Cerebellar cortex (tissue), 1 donor: Measurements from ENCODE around the gene SLC16A3.
A peak's percentile ranks its signal among the peaks of the same experiment; 100 is the strongest.

Source experiments
- DNase-seq: peaks from one replicate; pipeline ENCODE4 v3.0.0-alpha.2; 2015; ENCODE audit warnings: low spot score

SLC16A3 gene

GRCh38 chr17:82223517-82223916, 5.3 kb upstream of the SLC16A3 start:
- DNase-seq = no peak

DNA sequence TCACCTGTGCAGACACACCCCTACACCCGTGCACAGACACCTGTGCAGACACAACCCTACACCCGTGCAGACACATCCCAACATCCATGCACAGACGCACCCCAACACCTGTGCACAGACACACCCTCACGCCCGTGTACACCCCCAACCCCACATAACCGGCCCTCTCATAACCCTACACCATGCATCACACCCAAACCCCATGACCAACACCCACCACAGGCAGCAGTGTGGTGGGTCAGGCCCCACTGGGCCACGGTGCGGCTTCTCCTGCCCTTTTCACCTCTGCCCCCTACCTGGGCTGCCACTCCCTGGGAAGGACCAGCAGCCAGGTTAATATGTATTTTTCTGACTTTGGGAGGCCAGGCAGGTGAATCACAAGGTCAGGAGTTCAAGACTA, 4.2 kb upstream of the SLC16A3 start:
- no peak for DNase-seq

DNA sequence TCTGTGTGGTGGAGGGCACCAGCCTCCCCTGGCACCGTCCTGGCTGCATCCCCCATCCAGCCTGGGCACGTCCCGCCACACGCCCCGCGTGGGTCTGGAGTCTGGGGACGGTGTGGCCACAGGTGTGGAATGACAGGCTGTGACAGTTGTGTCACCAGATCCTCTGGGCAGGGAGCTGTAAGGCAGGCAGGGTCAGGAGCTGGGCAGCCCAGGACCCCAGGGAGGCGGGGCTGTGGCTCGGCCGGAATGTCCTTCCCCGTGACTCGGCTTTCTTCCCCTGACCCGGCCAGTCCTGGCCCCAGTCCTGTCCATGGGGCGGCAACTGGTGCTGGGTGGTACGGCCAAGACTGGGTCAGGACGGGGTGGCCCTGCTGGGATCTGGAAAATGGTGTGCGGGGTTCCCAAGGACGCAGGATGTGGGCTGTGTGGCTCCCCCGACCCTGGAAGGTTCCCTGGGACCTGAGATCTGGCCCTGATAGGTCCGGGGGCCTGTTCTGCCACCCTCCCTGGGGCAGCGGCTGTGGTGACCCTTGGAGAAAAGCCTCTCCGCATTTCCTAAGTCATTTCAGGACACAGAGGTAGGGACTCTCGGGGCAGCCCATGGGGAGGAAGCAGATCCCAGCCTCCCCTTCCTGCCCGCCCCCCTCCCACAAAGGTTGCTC, 3.3 kb upstream of the SLC16A3 start:
- DNase-seq = no peak

GRCh38 chr17:82226146-82226808, 2.6 kb upstream of the SLC16A3 start:
- DNase-seq = no peak

DNA sequence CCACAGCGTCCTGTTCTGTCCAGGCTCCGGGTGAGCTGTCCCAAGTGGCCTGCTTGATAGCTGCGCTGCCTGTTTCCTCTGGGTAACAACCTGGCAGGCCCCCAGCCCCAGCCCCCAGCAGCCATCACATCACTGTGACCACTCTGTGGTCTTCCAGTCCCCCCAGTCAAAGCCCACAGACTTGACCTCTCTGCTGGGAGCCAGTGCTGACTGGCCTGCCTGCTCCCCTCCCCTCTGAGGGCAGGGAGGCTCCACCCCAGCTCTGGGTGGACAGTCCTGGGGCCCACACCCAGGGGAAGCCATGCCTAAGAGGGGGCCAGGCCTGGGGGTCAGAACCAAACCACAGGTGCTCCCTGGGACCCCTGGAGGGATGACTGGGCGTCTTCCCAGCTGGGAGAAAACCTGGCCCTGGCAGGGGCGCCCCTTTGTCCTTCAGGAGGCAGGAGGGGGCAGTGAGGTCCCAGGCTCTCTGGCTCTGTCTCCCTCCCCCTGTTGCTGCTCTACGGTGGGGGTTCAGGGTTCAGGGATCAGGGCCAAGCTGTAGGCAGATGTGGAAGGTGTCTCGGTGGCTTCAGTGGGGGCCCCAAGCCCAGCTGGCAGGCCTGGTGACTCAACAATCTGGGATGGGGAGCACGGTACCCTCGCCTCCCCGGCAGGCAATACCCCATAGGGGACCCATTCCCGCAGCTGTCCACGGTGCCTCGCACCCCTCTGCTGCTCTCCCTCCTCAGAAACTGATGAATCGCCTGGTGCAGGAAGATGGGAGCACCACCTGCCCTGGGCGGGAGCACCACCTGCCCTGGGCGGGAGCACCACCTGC, 1.8 kb upstream of the SLC16A3 start:
- DNase-seq = no peak

GRCh38 chr17:82227629-82228277, 1.1 kb upstream of the SLC16A3 start:
- no peak for DNase-seq

GRCh38 chr17:82228278-82228841, 482 bp upstream of the SLC16A3 start:
- no peak for DNase-seq

DNA sequence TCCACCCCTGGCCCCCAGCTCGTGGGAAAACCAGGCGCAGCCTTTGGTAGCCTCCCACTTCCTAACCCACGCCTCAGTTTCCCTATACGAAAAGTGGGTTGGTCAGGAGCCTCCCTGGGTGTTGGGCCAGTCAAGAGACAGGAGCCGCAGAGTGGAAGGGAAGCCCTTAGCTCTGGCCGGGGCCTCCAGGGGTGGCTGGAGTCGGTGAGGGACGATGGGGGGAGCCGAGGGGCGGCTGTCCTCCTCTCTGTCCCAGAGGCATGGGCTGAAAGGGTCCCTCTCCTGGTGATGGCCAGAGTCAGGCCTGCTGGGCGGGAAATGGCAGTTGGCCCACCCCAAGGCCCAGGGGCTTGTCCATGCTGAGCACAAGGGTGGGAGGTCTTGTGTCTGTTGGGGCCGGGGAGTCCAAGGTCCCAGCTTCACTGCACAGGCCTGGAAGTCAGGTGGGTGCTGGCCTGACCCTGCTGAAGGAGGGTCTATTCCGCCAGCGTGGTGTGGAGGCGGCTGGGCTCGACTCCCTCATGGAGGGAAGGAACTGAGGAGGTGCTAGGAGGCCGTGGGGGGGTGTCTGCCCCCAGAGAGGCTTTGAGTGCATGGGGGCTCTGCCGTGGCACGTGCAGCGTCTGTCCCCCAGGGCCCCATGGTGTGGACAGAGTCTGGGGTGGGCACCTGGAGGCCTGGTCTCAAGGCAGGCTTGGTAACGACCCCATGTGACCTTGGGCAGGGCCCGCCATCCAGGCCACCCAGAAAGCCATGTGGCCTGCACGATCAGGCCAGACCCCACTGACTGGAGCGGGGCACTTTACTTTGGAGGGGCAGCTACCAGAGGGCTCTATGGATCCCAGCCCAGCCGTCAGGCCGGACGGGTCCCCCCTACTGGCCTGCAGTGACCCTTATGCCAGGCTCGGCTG, 1.1 kb downstream of the SLC16A3 start:
- DNase-seq = no peak

- DNase-seq = peak; percentile 55
Measured at GRCh38 chr17:82230609-82231311, 1.9 kb downstream of the SLC16A3 start.

DNA sequence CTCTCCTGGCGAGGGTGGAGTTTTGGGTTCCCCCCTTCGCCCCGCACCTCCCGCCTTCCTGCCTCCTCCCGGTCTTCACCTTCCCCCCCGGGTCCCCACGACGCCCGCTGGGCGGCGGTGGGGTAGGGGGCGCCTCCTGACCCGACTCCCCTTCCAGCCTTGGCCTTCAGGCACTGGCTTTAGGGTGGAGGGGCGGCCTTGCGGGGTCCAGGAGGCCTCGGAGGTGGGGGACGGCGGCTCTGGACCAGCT, 2.4 kb downstream of the SLC16A3 start:
- DNase-seq = no peak

DNA sequence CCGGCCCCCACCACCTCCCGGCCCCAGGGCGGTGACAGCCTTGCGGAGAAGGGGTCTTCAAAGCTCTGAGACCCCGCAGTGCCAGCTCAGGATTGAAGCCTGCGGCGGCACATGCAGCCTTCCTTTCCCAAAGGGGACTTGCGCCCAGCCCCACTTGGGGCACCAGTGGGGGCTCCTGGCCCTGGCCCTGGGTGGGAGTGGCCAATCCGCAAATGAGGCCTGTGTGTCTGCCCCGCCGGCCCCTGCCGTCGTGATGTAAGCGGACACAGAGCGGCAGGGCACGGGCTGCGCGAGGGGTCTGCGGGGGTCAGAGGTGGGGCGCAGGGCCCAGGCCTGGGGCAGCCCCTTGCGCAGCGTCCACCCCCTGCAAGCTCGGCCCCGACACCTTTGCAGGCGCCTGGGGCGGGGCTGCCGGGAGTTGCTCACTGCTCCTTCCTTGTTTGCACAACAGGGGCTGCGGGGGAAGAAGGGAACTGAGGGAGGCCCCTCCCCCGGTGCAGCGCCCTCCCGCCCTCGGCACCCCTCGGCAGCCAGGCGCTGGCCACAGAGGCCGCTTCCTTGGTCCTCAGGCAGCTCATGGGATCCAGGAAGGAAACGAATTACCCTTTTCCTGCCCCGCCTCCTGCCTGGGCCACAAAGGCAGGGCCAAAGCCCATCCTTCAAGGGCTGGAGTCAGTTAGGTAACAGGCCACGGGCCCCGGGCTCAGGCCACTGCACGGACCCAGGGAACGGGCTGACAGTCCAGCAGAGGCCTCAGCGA, 2.9 kb downstream of the SLC16A3 start:
- DNase-seq = no peak

GRCh38 chr17:82232322-82232820, 3.5 kb downstream of the SLC16A3 start:
- no peak for DNase-seq

DNA sequence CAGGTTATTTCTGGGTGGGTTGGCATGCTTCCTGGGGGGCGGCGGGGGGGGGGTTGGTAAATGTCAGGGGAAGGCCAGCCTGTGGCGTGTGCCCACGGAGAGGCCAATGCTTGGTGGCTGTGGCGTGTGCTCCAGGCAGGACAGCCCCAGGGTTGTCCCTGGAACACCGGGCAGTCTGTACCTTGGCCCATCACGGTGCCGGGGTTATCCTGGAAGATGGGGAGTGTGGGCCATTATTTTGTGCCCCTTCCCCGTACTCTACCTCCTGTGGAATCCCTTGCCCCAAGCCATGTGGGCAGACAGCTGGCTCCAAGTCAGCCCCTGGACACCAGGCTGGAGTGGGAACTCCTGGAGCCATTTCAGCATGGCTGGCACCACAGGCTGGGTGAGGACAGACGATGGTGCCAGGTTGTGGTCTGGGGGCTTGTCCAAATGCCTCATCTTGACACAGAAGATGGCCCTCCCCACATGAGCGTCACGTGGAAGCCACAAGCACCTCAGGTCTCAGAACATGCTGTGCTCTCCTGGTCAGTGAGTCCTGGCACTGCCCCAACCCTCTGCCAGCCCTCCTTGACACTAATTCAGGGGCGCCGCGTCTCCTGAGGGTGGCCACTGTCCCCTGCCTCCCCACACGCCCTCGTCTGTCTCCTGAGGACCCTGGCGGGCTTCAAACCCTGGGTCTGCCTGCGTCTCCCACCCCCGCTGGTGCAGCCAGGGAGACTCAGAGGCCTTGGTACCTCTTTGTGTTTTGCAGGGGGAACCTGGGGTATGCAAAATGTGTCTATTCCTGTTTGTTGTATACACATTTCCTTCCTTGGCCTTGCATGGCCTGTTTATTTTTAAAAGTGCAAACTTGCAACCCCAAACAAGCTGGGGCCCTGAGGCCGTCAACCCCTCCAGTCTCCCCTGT, 4.3 kb downstream of the SLC16A3 start:
- no peak for DNase-seq

DNA sequence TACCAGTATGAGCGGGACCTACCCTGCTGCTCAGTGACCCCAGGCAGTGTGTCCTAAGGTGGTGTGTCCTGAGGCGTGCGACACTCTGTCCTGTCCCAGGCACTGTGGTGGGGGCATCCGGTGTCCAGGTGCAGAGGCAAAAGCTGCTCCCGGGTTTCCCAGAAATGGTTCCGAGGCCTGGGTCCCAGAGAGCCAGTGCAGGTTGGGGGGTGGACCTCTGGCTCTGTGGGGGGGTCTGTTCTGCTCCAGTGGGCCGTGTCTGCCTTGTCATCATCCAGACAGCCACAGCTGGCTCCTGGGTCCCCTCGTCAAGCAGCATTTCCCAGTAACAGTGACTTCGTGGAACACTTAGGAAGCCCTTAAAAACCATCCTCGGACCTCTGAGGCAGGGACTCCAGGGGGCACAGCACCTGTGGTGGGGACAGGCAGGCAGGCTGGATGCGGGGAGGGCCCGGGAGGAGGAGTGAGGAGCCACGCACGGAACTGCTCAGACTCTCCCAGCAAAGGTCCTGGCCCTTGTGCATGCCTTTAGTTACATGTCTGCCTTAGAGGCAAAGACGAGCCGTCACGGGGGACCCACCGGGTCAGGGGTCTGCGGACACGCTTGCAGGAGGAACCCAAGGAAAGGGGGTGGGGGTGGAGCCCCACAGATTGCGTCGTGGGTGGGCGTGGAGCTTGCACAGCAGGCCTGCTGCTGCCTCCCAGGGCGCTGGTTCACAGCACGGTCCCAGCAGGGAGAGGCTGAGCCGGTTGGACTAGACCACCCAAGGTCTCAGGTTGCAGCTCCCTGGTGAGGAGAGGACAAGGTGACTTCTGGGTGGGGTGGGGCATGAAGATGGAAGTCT, 5.6 kb downstream of the SLC16A3 start:
- no peak for DNase-seq

DNA sequence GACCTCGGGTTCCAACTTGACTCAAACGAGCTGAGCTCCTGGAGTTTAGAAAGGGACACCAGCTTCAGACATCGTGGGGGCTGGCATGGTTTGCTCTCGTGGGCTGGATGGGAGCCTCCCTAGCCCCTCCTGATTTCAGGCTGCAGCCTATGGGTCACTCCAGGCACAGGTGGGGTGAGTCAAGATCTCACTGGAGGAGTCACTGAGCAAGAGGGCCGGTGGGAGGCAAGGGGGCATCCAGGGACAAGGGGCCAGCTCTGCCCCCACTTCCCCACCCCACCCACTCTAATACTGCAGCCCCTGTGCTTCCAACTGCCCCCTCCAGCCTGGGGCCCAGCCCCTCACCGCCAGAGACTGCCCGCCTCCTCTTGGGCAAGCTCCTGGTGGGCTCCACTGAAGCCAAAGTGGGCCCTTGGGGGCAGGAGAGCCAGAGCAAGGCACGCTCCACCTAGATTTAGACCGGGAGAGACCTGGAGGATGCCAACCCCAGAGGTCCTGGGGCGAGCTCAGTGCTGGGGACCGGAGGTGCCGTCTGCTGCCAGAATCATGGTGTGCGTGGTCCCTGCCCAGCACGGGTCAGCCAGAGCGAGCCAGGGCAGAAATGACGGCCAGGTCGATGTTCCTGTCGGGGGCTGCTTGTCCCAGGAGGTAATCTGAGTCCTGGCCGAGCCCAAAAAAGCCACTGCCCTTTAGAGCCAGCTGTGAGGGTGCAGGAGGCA, 6.4 kb downstream of the SLC16A3 start:
- no peak for DNase-seq

DNA sequence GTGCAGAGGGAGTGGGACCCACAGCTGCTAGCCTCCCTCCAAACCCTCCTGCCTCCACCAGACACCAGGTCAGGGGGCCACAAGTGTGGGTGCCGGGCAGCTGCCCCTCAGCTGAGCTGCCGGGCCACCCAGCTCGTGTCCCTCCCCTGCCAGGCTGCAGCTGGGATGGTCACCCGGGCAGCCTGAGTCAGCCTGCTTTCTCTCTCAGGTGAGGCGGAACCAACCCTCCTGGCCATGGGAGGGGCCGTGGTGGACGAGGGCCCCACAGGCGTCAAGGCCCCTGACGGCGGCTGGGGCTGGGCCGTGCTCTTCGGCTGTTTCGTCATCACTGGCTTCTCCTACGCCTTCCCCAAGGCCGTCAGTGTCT, 6.9 kb downstream of the SLC16A3 start:
- DNase-seq = no peak
